Liver (tissue), 9 donors: ENCODE measurements around the gene DCC. TPM values are rescaled to one million over a fixed set of nuclear protein-coding genes. Genes with fewer than 3 reads are reported as not detected.

Experiments
- DNase-seq: peaks from one replicate; pipeline ENCODE4 v3.0.0-alpha.2; 2017; ENCODE audit warnings: low spot score
- H3K27ac ChIP-seq, 2 donors: one replicate each; pipeline ENCODE4 v1.7.0; 2013; ENCODE audit warnings: inconsistent platforms in 2 of 2, low read length in 2 of 2, control low read depth in 1 of 2, low read depth in 1 of 2, mild to moderate bottlenecking in 1 of 2
- H3K27me3 ChIP-seq, 4 donors: one replicate each; pipeline versions ENCODE4 v1.6.1 to v1.7.0; 2013; ENCODE audit warnings: low read length in 3 of 4, inconsistent platforms in 1 of 4, mild to moderate bottlenecking in 1 of 4, moderate library complexity in 1 of 4; ENCODE audit not compliant: control insufficient read depth in 4 of 4, insufficient read depth in 4 of 4
- H3K36me3 ChIP-seq, 4 donors: one replicate each; pipeline versions ENCODE4 v1.6.1 to v1.7.0; 2013; ENCODE audit warnings: low read length in 3 of 4, mild to moderate bottlenecking in 3 of 4, low read depth in 1 of 4, moderate library complexity in 1 of 4; ENCODE audit not compliant: control insufficient read depth in 4 of 4, insufficient read depth in 3 of 4
- H3K4me1 ChIP-seq, 4 donors: one replicate each; pipeline versions ENCODE4 v1.6.1 to v1.7.0; 2013; ENCODE audit warnings: low read length in 3 of 4, mild to moderate bottlenecking in 3 of 4, moderate library complexity in 1 of 4; ENCODE audit not compliant: control insufficient read depth in 4 of 4, insufficient read depth in 4 of 4
- H3K4me3 ChIP-seq, 3 donors: one replicate each; pipeline versions ENCODE4 v1.6.1 to v1.7.0; 2013; ENCODE audit warnings: low read length in 3 of 3, control low read depth in 1 of 3, low read depth in 1 of 3, mild to moderate bottlenecking in 1 of 3
- H3K9ac ChIP-seq, 2 donors: one replicate each; pipeline ENCODE4 v1.7.0; 2013; ENCODE audit warnings: low read length in 2 of 2, mild to moderate bottlenecking in 2 of 2, moderate library complexity in 2 of 2, control low read depth in 1 of 2, low read depth in 1 of 2
- H3K9me3 ChIP-seq, 4 donors: one replicate each; pipeline versions ENCODE4 v1.6.1 to v1.7.0; 2013; ENCODE audit warnings: low read length in 3 of 4; ENCODE audit not compliant: control insufficient read depth in 4 of 4
- EGR1 ChIP-seq, 2 donors: IDR thresholded peaks; 2 replicates each; pipeline ENCODE4 v1.6.1; 2016 to 2018; ENCODE audit warnings: antibody characterized with exemption in 2 of 2, low read depth in 2 of 2
- FOXA1 ChIP-seq: IDR thresholded peaks from 2 replicates; pipeline ENCODE4 v1.6.1; 2016; ENCODE audit warnings: antibody characterized with exemption
- FOXA2 ChIP-seq: IDR thresholded peaks from 2 replicates; pipeline ENCODE4 v1.6.1; 2016; ENCODE audit warnings: antibody characterized with exemption
- GABPA ChIP-seq, 2 donors: IDR thresholded peaks in 1 of 2; conservative IDR thresholded peaks in 1 of 2; 2 replicates each; pipeline ENCODE4 v1.6.1; 2016; ENCODE audit warnings: antibody characterized with exemption in 2 of 2, mild to moderate bottlenecking in 1 of 2, moderate library complexity in 1 of 2
- HNF4A ChIP-seq, 2 donors: conservative IDR thresholded peaks; 2 replicates each; pipeline ENCODE4 v1.6.1; 2016; ENCODE audit warnings: antibody characterized with exemption in 2 of 2, mild to moderate bottlenecking in 2 of 2
- HNF4G ChIP-seq: IDR thresholded peaks from 2 replicates; pipeline ENCODE4 v1.6.1; 2016; ENCODE audit warnings: antibody characterized with exemption
- JUND ChIP-seq, 2 donors: IDR thresholded peaks; 2 replicates each; pipeline ENCODE4 v1.6.1; 2016; ENCODE audit warnings: antibody characterized with exemption in 2 of 2
- NR2F2 ChIP-seq: IDR thresholded peaks from 2 replicates; pipeline ENCODE4 v1.6.1; 2016; ENCODE audit warnings: antibody characterized with exemption
- RAD21 ChIP-seq, 2 donors: IDR thresholded peaks; 2 replicates each; pipeline ENCODE4 v1.6.1; 2016; ENCODE audit warnings: antibody characterized with exemption in 2 of 2, mild to moderate bottlenecking in 2 of 2
- RXRA ChIP-seq, 2 donors: IDR thresholded peaks; 2 replicates each; pipeline ENCODE4 v1.6.1; 2017 to 2018; ENCODE audit warnings: antibody characterized with exemption in 2 of 2, mild to moderate bottlenecking in 1 of 2
- SP1 ChIP-seq: IDR thresholded peaks from 2 replicates; pipeline ENCODE4 v1.6.1; 2018; ENCODE audit warnings: antibody characterized with exemption, mild to moderate bottlenecking
- TAF1 ChIP-seq: conservative IDR thresholded peaks from 2 replicates; pipeline ENCODE4 v1.6.1; 2016; ENCODE audit warnings: antibody characterized with exemption, mild to moderate bottlenecking
- YY1 ChIP-seq: IDR thresholded peaks from 2 replicates; pipeline ENCODE4 v1.6.1; 2016; ENCODE audit warnings: antibody characterized with exemption, mild to moderate bottlenecking
- WGBS: extraction: QIAGEN DNeasy Blood & Tissue Kit; methylation state at CpG from one replicate; pipeline ENCODE4 v1.1.7; 2013; 5-methylcytosine and 5-hydroxymethylcytosine counted together
- polyA plus RNA-seq, 2 donors: library from polyadenylated mRNA; stranded (reverse) in 1 of 2; unstranded in 1 of 2; fragments of 200-250 nt in 1 of 2; fragments of >200 nt in 1 of 2; fragmentation: Nextera tagmentation in 1 of 2; extraction: Ambion mirVana in 1 of 2; gene quantifications; one replicate each; pipeline versions ENCODE4 v1.2.1 to v1.2.3, GENCODE V29; 2013 to 2015
- total RNA-seq, 2 donors: library from RNA; depleted of rRNA; stranded (reverse); fragments of >200 nt; gene quantifications; one replicate each; pipeline ENCODE4 v1.2.3, GENCODE V29; 2014
- TF ChIP-seq, protein P1 (sequence below): fragments of 150-350 bp; IDR thresholded peaks from 2 replicates; pipeline ENCODE4 v1.5.1; 2017; ENCODE audit warnings: improper control_type of control experiment, low read depth, low read length; ENCODE audit not compliant: missing input control
- TF ChIP-seq, protein P2 (sequence below): IDR thresholded peaks from 2 replicates; pipeline ENCODE4 v1.6.1; 2016; ENCODE audit warnings: antibody characterized with exemption
- TF ChIP-seq, protein P3 (sequence below): IDR thresholded peaks from 2 replicates; pipeline ENCODE4 v1.6.1; 2016; ENCODE audit warnings: antibody characterized with exemption
- TF ChIP-seq, protein P4 (sequence below): IDR thresholded peaks from 2 replicates; pipeline ENCODE4 v1.6.1; 2016; ENCODE audit warnings: antibody characterized with exemption
- TF ChIP-seq, protein P5 (sequence below): IDR thresholded peaks from 2 replicates; pipeline ENCODE4 v1.6.1; 2016; ENCODE audit warnings: antibody characterized with exemption, mild to moderate bottlenecking
- donor health status: healthy.
- donor health status: healthy.
- donor health status: healthy.
- donor health status: healthy.
- donor health status: healthy.

The DCC gene
- total and polyA plus RNA-seq, 4 donors, result under 0.01 to 0.03 TPM; not detected in 2

DNA sequence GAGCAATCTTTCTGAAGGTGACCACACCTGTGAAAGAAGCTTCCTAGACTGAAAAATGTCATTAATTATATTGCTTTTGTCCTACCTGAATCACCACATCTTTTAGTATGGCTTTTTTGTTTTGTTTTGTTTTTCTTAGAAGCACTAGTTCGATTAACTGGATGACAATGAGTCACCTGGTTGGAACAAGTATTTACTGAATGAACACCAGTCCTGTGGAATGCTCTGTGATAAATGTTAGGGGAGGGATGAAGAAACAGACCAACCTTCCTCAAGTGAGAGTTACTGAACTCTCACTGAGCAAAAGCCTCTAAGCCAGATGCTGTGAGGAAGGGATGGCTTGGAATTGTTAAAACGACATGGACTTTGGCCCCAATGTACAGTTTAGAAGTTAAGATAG lies 26.8 kb upstream of the DCC start:
- Histone ChIP-seq H3K4me1 (no peaks in the 10 kb centered on the region), H3K4me3 (no peak overlapping the region), H3K36me3 (no peaks in the 10 kb centered on the region), H3K9ac (no peak overlapping the region), H3K9me3 (no peaks in the 10 kb centered on the region), H3K27me3 (no peaks in the 10 kb centered on the region), H3K27ac (no peak overlapping the region)
- WGBS, result 41% methylated on average over 2 of the region's 2 CpGs
- DNase-seq, result no peak
- no peak for TF ChIP-seq RXRA (IDR thresholded peaks at IDR 0.05)
- no peak for TF ChIP-seq EGR1 (IDR thresholded peaks at IDR 0.05; ENCODE audit: low read depth in 2 of 2)
- no peak for TF ChIP-seq SP1
- TF ChIP-seq HNF4G, result no peak
- TF ChIP-seq, protein P1, sequence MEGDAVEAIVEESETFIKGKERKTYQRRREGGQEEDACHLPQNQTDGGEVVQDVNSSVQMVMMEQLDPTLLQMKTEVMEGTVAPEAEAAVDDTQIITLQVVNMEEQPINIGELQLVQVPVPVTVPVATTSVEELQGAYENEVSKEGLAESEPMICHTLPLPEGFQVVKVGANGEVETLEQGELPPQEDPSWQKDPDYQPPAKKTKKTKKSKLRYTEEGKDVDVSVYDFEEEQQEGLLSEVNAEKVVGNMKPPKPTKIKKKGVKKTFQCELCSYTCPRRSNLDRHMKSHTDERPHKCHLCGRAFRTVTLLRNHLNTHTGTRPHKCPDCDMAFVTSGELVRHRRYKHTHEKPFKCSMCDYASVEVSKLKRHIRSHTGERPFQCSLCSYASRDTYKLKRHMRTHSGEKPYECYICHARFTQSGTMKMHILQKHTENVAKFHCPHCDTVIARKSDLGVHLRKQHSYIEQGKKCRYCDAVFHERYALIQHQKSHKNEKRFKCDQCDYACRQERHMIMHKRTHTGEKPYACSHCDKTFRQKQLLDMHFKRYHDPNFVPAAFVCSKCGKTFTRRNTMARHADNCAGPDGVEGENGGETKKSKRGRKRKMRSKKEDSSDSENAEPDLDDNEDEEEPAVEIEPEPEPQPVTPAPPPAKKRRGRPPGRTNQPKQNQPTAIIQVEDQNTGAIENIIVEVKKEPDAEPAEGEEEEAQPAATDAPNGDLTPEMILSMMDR, result no peak
- TF ChIP-seq, protein P2, sequence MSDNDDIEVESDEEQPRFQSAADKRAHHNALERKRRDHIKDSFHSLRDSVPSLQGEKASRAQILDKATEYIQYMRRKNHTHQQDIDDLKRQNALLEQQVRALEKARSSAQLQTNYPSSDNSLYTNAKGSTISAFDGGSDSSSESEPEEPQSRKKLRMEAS, result no peak
- no peak for TF ChIP-seq FOXA1
- TF ChIP-seq, protein P3, sequence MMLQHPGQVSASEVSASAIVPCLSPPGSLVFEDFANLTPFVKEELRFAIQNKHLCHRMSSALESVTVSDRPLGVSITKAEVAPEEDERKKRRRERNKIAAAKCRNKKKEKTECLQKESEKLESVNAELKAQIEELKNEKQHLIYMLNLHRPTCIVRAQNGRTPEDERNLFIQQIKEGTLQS, result no peak
- no peak for TF ChIP-seq GABPA (IDR thresholded peaks at IDR 0.05 in 1 of 2, conservative IDR thresholded peaks at IDR 0.05 in 1 of 2)
- no peak for TF ChIP-seq NR2F2
- no peak for TF ChIP-seq FOXA2
- TF ChIP-seq, protein P4, sequence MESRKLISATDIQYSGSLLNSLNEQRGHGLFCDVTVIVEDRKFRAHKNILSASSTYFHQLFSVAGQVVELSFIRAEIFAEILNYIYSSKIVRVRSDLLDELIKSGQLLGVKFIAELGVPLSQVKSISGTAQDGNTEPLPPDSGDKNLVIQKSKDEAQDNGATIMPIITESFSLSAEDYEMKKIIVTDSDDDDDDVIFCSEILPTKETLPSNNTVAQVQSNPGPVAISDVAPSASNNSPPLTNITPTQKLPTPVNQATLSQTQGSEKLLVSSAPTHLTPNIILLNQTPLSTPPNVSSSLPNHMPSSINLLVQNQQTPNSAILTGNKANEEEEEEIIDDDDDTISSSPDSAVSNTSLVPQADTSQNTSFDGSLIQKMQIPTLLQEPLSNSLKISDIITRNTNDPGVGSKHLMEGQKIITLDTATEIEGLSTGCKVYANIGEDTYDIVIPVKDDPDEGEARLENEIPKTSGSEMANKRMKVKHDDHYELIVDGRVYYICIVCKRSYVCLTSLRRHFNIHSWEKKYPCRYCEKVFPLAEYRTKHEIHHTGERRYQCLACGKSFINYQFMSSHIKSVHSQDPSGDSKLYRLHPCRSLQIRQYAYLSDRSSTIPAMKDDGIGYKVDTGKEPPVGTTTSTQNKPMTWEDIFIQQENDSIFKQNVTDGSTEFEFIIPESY, result no peak
- no peak for TF ChIP-seq RAD21 (IDR thresholded peaks at IDR 0.05)
- TF ChIP-seq, protein P5, sequence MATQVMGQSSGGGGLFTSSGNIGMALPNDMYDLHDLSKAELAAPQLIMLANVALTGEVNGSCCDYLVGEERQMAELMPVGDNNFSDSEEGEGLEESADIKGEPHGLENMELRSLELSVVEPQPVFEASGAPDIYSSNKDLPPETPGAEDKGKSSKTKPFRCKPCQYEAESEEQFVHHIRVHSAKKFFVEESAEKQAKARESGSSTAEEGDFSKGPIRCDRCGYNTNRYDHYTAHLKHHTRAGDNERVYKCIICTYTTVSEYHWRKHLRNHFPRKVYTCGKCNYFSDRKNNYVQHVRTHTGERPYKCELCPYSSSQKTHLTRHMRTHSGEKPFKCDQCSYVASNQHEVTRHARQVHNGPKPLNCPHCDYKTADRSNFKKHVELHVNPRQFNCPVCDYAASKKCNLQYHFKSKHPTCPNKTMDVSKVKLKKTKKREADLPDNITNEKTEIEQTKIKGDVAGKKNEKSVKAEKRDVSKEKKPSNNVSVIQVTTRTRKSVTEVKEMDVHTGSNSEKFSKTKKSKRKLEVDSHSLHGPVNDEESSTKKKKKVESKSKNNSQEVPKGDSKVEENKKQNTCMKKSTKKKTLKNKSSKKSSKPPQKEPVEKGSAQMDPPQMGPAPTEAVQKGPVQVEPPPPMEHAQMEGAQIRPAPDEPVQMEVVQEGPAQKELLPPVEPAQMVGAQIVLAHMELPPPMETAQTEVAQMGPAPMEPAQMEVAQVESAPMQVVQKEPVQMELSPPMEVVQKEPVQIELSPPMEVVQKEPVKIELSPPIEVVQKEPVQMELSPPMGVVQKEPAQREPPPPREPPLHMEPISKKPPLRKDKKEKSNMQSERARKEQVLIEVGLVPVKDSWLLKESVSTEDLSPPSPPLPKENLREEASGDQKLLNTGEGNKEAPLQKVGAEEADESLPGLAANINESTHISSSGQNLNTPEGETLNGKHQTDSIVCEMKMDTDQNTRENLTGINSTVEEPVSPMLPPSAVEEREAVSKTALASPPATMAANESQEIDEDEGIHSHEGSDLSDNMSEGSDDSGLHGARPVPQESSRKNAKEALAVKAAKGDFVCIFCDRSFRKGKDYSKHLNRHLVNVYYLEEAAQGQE, result no peak
- TF ChIP-seq HNF4A (conservative IDR thresholded peaks at IDR 0.05), result no peak
- TF ChIP-seq TAF1, result no peak
- TF ChIP-seq JUND (IDR thresholded peaks at IDR 0.05), result no peak
- no peak for TF ChIP-seq YY1
